HG03095 (cell line): ENCODE measurements around the gene DNMT3L.
A peak's percentile ranks its signal among the peaks of the same experiment; 100 is the strongest.
"Not testable (repeated sequence)": the region's sequence is repeated elsewhere in the genome, so short reads cannot be mapped to it uniquely, and the experiment has no call there.

Source experiments
- ATAC-seq: cut with Tn5 transposase; IDR thresholded peaks from one replicate; pipeline ENCODE4 v1.9.1; 2021; ENCODE audit warnings: moderate library complexity; ENCODE audit not compliant: unreplicated experiment

DNMT3L gene

DNA sequence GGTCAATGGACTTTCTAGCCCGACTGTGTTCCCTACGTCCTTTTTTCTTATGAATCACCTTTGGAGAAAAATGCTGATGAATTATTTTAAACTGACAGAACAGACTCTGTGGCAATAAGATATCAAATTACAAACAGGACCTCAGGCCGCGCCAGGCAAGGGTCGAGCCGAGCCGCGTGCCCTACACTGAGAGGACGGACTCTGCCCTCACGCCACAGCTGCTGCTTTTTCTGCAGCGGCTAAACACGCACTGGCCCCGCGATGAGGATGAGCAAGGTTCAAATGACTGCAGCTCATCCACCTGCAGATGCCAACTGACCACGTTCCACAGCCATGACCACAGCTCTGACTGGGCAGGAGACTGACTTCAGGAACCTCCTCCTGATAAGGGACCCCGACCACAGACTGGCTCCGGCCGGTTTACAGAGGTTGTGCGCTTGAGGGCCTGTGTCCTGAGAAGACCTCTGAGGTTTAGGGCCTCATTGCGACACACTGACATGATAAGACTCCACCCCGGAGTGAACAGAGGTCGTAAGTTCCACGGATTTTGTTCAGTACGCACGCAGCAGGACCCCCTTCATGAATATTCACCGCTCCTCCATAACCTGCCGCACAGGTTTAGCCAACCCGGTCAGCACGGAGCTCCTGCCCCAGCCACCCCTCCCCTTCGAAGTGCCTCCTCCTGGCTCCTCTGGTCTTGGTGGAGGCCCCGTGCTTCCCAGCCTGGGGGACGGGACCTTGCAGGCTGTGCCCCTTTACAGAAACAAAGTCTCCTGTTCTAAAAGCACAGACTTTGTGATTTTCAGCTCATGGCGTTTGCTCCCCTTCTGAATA, 12.3 kb downstream of the DNMT3L start:
- ATAC-seq: not testable (repeated sequence)

DNA sequence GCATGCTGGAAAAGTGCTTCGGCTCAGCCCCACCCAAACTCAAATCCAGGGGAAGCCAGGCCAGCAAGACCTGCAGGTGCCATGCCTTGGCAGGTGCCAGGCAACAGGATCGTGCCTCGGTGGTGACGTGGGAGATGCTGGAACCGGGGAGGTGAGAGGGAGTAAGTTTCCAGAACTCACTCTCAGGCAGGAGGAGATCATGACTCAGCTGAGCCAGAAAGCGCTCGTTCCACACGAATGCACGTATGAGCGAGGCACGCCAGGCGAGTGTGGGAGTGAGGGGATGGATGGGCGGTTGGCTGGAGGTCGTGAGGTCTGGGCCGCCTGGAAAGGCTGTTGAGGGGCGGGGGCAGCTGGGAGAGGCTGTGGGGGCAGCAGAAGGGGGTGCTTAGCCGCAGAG, 13.8 kb downstream of the DNMT3L start:
- not testable (repeated sequence) for ATAC-seq

DNA sequence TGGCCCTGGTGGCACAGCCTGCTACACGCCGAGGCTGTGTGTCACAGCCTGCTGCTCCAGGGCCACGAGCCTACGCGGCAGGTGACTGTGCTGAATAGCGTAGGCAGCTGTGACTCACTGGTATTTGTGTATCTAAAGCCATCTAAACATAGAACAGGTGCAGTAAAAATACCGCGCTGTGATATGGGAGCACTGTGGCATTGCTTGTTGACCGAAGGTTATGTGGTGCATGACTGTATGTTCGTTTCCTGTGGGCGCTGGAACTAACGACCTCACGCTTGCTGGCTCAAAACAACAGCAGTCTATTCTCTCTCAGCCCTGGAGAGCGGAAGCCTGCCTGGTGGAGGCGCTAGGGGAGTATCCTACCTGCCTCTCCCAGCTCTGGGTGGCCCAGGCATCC, 17.7 kb downstream of the DNMT3L start:
- ATAC-seq: peak; percentile 42

DNA sequence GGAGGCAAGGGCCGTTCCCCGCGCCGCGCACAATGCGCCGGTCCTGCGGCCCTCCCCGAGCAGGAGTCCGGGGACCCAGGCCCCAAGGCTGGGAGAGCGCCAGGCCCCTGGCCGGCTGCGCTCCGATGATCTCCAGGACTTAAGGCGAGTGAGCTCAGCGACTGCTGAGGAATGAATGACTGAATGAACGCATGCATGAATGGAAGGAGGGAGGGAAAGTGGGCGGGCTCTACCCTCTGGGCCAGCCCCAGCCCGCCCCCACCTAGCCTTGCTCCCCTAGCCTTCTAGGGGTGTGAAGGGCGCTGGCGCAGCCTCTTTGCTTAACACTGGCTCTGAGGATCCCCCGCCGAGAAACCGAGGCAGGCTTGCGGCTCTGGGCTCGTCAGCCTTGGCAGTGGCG, 20.4 kb downstream of the DNMT3L start:
- not testable (repeated sequence) for ATAC-seq

DNA sequence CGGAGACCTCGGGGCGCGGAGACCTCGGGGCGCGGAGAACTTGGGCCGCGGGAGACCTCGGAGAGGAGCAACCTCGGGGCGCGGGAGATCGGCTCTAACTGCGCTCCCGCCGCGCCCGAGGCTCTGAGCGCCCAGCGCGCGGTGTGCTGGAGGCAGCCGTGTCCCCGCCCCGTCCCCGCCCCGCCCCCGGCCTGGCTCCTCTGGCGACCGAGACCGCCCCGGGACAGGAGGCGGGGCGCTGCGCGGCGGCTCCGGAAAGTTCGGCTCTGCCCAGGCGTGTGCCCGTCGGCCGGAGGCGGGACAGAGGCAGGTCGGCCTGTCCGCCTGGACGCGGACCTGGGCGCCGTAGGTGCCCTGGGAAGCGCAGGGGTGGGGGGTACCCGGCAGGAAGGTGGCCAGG, 20.9 kb downstream of the DNMT3L start, which contains the start of gene ICOSLG:
ICOSLG (minus strand) TSS at position 102 of the 400 bp plus-strand sequence. CDS start 126 bp downstream, outside the sequence.
- not testable (repeated sequence) for ATAC-seq

DNA sequence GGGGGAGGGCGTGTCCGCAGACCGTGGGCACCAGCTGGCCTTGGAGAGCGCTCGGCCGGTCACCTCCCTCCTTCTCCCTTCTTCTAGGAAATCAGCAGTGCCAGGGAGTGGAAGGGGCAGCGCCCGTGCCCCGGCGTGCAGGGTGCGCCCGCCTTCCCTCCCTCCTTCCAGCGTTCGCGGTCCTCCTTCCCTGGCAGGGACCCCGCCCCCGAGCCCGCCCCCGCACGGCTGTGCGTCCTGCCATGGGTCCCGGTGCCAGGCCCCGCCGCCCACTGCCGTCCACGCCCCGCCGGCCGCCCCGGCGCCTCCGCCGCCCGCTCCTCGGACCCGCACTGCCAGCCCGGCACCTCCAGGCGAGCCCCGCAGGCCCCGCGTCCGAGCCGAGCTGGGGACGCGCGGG, 21.3 kb downstream of the DNMT3L start:
- not testable (repeated sequence) for ATAC-seq

DNA sequence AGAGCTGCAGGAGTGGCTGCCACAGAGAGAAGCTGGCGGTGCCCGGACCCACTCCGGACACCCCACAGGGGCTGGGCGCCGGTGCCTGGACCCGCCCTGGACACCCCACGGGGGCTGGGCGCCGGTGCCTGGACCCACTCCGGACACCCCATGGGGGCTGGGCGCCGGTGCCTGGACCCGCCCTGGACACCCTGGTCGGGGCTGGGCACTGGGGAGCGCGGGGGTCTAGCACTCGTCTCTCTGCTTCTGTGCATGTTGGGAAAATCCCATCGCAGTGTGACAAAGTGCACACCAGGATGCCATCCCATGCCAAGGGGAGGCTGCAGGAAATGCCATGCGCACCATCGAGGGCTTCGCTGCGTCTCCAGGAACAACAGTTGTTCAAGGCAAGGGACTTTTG, 32.1 kb downstream of the DNMT3L start:
- ATAC-seq: not testable (repeated sequence)

DNA sequence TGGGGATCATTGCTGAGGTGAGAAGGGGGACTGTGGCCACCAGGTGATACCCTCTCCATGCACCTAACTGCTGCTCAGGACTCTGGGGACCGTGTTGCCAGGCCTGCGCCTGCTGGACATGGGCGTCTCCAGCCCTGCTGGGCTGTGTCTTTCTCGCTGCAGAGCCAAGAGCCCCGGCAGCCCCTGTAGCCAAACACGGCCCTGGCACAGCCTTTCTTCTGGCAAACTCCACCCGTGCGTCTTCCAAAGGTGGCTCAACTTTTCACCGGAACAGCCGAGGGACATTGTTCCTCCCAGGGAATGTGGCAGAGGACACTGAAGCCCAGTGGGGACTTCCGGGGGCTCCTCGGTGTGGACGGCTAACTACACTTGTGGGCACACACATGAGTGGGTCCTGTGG, 33.6 kb downstream of the DNMT3L start:
- ATAC-seq: not testable (repeated sequence)

DNA sequence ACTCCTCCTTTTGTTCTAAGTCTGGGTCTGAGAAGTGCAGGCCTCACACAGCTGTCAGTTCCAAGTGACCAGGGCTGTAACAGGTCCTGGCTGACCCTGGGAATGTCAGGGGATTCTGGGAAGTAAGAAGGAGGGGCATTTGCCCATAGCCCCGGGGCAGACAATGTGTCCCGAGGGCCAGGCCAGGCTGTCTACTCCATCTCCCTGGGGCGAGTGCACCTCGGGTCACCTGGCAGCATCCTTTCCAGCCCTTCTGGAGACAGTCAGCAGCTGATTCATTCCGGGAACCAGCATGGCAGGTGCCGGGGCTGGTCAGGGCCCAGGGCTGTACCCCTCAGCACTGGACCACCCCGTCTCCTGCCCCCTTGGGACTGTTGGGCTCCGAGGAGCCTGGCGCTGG, 34.1 kb downstream of the DNMT3L start:
- not testable (repeated sequence) for ATAC-seq

DNA sequence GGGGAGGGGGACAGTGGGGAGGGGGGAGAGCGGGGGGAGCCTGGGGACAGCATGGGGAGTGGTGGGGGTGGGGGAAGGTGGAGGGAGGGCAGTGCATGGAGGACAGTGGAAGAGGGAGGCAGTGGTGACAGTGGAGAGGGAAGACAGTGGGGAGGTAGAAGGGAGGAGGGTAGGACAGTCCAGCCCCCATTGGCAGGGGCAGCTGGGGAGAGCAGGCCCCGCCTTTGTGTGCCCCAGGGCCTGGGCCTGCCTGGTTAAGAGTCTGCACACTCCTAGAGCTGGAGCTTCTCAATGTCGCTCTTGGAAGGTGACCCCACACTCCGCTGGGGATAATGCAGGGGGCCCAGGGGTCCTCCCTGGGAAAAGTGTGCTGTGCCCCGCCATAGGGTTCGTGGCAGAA, 36.1 kb downstream of the DNMT3L start:
- not testable (repeated sequence) for ATAC-seq

DNA sequence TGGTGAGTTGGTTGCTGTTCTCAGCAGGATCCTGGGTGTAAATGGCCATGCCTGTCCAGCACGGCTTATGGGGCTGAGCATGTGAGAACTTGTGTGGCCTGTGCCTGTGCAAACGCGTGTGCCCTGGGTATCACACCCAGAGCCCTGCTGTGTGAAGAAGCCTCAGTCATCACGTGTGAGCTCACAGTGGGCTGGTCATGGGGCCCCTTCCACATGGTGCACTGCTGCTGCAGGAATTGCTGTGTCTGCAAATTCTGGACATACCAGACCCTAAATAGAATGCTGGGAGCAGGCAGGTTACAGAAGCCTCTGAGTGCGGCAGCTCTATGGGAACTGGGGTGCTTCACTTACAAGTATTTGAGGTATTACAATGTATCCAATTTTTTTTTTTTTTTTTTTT, 38.4 kb downstream of the DNMT3L start:
- not testable (repeated sequence) for ATAC-seq

DNA sequence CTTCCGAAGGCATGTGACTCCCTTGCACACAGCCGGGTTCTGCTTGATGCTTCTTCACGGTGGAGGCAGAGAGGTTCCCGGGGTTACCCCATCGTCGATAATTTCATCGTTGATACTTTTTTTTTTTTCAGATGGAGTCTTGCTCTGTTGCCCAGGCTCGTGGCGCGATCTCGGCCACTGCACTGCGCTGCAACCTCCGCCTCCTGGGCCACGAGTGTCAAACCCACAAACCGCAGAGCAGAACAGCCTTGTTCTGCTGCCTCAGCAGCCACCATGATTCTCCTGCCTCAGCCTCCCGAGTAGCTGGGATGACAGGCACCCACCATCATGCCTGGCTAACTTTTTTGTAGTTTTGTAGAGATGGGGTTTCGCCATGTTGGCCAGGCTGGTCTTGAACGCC, 41.0 kb downstream of the DNMT3L start:
- ATAC-seq: not testable (repeated sequence)

DNA sequence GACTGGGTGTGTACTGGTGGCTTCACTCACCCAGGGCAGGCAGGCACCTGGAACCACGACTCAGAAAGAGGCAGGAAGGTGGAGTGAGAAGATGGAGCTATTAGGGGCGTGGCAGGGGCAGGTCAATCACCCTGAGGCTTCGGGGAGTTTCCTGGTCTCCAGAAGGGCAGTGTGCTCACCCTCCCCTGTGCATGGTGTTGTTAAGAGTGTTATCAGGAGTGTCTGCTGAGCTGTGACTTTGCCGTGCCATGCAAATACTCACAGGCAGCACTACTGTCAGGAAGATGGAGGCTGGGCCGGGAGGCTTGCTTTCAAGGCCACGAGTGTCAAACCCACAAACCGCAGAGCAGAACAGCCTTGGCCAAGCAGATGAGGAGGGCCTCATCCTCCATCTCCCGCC, 43.2 kb downstream of the DNMT3L start:
- ATAC-seq: not testable (repeated sequence)

DNA sequence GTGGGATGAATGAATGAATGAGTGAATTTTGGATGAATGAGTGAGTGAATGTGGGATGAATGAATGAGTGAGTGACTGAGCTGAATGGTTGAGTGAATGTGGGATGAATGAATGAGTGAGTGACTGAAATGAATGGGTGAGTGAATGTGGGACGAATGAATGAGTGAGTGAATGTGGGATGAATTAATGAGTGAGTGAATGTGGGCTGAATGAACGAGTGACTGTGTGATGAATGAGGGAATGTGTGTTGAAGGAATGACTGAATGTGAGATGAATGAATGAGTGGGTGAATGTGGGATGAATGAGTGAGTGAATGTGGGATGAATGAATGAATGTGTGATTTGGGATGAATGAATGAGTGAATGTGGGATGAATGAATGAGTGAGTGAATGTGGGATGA, 49.7 kb downstream of the DNMT3L start:
- ATAC-seq: not testable (repeated sequence)

DNA sequence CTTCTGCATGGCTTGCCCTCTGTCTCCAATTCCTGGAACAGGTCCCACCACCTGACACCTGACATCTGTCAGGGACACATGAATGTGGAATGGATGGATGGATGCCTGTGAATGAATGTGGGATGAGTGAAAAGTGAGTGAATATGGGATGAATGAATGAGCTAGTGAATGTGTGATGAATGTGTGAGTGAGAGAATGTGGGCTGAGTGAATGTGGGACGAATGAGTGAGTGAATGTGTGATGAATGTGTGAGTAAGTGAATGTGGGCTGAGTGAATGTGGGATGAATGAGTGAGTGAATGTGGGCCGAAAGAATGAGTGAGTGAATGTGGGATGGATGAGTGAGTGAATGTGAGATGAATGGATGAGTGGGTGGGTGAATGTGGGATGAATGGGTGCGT, 50.1 kb downstream of the DNMT3L start:
- ATAC-seq: not testable (repeated sequence)

DNA sequence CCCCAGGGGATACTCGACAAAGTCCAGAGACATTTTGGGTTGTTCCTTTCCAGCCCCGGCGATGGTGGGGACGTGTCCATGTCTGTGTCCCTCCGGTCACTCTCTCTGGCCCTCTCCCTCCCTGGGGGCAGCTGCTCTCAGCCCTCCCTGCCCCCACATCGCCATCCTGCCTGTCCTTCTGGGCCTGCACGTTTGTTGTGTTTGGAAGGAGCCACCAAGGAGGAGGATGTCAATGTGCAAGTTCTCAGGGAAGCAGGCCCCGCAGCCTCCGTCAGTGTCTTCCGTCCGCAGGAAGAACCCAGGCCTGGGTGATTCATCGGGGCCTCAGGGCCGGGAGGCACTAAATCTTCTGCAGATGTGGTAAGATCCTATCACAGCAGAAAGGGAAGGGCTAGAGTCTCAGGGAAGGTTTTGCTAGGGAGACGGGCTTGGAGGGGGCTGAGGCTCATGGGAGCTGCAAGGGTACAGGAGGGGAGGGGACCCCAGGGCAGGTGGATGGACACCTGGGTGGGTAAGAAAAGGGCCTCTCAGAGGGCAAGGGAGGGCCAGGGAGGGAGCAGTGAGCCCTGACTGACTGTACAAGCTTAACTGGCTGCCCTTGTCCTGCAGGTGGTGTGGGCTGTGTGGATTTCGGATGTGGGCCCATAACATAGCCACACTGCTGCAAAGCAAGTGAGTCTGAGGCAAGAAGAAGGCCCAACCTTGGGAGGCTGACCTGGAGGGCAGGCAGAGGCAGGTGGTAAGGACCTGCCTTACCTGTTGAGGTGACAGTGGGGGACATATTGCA, 53.6 kb downstream of the DNMT3L start:
- not testable (repeated sequence) for ATAC-seq

DNA sequence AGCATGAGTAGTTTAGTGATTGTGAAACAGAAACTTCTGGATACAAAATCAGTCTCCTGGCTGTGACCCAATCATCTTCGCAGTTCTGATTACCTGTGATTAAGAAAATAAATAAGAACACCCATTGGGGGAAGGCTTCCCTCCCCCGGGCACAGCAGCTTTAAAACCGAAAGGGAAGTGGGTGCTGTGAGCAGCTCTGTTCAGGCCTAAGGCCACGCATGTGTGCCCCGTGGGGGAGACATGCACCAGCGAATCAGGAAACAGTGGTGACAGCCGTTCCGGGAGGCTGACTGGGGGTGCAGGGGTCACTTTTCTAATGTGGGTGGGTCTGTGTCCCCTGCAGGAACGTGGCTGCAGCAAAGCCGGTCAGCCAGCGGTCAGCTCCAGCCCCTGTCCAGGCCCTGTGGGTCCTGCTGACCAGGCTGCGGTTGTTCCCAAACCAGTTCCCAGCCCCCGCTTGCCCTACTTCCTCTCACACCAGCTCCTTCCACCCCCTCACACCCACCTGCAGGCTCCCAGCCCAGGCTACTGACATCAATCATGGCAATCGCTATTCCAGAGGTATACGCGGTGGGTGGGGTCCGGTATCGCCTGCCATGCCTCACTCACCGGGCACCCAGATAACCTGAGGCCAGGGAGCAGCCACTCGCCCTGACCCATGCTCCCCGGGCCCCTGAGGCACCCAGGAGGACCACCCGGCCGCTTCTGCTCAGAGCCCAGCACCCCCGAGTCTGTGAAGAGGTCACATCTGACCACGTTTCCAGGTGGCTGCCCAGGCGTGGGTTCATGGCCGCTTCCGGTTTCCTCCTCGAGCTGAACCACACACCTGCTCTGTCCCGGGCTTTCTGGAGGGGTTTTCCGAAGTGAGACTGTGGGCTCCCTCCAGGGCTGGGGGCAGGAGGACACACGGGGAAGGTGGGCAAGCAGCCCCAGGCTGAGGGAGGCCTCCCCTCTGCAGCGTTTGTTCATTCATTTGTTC, 54.7 kb downstream of the DNMT3L start:
- ATAC-seq: not testable (repeated sequence)

DNA sequence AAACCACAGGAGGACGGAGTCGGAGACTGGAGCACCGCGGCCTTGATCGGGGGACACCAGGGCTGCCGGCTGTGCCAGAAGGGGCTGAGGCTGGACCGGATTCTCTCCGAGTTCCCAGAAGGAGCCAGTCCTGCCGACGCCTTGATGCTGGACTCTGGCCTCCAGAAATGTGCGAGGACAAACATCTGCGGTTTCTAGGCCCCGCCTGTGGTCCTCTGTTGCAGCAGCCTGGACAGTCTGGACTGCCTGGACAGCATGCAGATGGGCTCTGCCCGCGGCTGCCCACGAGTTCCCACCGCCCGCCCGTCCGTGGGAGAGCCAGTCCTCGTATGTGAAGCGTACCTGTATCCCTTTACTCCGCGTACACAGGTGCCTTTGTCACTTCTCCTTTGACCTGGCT, 55.5 kb downstream of the DNMT3L start:
- not testable (repeated sequence) for ATAC-seq

DNA sequence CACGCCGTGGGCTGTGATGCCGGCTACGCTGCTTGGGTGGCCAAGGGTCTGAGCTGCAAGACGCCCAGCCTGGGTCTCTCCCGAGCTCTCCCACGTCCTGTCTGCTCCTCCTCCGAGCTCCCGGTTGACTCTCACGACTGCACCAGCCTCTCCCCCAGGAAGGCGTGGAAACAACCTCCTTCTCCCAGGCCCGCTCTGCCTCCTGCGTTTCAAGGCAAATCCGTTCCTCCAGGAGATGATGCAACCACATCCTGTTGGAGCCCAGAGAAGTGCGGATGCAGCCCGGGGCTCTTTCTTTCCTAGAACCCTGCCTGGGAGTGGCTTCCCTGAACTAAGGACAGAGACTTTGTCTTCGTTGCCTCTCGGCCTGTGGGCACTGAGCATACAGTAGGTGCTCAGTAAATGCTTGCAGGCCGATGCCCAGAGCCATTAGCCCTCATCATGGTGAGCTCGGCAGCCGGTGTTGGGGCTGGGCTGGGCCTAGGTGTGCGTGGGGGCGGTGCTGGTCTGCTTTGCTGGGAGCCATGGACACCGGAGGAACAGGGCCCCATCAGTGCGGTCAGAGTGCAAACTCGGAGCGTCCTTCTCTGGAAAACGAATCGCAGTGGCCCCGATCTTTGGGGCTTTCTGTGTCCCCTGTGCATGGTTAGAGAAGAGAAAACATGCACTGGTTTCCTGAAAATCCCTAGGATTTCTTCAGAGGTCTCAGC, 59.0 kb downstream of the DNMT3L start:
- not testable (repeated sequence) for ATAC-seq

DNA sequence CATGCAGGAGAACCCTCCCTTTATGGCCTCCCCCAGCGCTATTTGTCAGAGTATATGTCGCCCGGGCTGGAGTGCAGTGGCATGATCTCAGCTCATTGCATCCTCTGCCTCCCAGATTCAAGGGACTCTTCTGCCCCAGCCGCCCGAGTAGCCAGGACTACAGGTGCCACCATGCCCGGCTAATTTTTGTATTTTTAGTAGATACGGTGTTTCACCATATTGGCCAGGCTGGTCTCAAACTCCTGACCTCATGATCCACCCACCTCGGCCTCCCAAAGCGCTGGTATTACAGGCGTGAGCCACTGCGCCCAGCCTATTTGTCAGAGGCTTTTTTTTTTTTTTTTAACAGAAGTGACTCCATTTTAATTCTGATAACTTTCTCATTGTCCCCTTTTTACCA, 61.7 kb downstream of the DNMT3L start:
- ATAC-seq: not testable (repeated sequence)
